ENCODE data around the gene PNMA6F.

The PNMA6F gene

DNA sequence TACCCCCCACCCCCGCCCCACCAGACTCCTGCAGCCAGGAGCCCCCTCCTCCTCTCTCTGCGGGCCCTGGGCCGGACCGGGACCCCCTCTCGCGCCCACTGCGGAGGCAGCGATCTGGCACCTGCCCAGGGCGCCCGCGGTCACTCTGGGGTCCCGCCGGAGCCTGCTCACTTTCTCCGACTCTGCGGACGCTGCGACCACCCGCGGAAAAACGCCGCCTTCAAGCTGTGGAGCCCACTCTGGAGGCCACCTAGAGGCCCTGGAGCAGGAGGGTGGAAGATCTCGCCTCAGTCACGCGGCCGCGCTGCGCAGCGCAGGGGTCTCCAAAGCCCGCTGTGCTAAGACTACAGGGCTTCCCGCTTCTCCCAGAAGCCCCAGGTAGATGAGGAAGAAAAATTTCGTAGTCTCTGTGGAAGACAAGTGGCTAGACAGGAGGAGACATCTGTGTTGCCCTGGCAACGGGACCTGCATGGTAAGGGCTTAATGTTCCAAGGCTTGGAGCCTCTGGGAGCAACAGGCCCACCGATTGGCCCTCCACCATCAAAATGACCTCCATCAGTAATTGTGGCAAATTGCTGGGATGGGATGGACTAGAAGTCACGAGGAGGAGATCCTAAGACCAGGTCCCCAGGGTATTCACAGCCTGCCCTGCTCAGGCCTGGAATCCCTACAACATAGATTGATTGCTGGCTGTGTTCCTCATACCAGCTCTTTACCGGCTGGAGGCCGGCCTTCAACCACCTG, at the start of gene PNMA6F:
TSS of gene PNMA6F (minus strand) at position 387 of the 744 bp plus-strand sequence. CDS start 1,093 bp downstream, outside the sequence.
- DNase-seq: no peak

DNA sequence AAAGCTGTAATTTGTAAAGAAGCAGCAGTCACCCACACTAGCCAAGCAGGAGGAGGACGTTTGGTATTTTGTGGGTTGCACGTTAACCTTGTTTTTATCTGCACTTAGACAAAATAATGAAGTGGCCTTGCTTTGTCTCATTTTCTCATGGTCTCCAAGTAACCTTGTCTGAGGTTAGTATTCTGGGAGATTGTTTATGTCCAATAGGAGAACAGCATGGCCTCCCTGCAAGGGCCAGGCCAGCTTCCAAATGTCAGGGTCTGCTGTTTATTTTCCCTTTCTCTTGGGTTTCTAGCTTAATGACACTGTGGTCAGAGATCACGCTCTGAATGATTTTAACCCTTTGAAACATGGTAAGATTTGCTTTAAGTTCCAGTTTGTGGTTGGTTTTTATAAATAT, 49.7 kb upstream of the PNMA6F start:
- no peak for DNase-seq

DNA sequence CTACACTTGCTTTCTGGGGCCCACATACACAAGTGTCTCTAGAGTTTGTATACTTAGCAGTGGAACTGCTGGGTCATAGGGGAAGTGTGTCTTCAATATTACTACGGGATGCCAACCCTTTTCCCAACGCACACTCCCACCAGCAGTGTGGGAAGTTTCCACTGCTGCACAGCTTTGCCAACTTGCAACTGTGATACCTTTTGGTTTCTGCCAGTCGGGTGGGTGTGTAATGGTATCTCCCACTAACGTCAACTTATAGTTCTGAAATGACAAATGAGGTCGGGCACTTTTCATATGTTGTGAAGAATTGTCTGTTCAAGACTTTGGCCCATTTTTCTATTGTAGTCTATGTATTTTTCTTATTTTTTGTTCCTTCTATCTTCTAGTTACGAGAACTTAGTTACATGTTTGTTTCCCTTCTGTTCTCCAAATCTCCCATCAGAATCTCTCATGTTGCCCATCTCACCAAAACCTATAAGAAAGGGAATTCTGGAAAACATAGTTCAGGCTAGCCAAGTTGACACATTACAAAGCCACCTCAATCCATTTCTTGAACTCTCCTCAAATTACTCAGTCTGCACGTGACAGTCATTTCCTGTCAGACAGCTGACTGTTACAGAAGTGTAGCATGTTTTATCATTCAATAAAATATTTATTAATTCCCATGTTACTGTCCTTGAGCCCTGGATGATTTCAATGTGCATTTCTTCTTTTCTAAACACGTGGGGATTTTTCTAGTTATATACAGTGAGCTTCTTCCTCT, 48.9 kb upstream of the PNMA6F start:
- DNase-seq: no peak

- DNase-seq: no peak
Measured at GRCh38 chrX:153366878-153367538, 45.4 kb upstream of the PNMA6F start.

- DNase-seq: no peak
Measured at GRCh38 chrX:153366119-153366518, 44.6 kb upstream of the PNMA6F start.

DNA sequence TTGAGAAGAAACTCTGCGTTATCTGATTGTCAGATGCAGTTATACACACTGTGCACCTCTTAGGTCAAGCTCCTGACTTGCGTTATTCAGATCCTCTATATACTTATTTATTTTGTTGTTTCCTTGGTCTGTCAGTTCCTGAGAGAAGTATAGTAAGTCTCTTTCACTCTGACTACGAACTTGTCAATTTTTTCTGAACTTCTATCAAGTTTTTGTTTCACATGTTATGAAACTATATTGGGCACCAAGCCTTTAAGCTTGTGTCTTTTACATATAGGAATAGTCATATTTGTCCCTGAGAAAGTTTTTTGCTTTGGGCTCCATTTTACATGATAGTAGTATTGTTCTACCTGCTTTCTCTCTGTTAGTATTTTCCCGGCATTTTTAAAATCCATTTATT, 44.1 kb upstream of the PNMA6F start:
- no peak for DNase-seq

DNA sequence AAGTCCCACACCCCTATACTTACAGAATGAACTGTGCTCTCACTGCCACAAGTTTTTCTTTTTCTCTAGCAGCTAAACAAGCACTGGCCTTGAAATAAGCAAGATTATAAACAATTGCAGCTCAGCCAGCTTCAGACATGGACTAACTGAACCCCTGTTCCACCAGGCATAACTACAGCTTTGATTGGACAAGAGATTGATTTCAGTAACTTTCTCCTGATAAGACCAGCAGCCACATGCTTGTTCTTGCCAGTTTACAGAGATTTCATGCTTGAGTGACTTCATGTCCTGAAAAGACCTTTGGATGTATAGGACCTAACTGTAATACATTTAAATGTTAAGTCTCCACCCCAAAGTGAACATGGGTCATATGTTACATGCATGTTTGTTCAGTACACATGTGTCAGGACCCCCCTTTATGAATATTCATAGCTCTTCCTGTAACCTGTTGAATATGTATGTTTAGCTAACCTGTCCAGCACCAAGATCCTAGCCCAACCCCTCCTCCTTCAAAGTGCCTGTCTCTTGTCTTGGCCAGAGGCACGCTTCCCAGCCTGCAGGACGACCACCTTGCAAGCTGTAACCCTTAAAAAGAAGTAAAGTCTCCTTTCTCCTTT, 40.3 kb upstream of the PNMA6F start:
- no peak for DNase-seq

DNA sequence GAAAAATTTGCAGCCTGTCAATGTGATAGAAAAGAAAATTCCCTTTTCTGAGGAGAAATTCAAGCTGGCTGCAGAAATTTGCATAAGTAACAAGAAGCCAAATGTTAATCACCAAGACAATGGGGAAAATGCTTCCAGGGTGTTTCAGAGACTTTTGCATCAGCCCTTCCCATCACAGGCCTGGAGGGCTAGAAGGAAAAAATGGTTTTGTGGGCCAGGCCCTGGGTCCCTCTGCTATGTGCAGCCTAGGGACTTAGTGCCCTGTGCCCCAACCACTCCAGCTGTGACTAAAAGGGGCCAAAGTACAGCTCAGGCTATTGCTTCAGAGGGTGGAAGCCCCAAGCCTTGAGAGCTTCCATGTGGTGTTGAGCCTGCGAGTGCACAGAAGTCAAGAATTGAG, 36.3 kb upstream of the PNMA6F start:
- no peak for DNase-seq

DNA sequence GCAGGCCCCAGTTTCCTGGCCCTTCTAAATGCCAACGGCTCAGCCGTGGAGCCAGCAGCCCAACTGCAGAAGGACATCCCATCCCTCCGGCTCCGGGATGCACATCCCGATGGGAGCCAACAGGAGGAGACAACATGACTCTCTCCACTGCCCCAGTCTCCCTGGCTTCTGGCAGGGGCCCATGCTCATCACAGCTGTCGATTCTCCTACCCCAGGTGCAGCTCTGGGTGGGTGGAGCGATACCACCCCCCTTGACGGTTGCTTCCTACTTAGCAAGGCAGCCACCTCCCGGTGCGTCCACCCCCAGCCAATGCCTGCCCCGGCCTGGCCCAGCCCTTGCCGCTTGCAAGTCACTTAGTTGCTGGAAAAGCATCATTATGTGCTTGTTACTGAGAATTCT, 31.8 kb upstream of the PNMA6F start:
- DNase-seq: no peak

DNA sequence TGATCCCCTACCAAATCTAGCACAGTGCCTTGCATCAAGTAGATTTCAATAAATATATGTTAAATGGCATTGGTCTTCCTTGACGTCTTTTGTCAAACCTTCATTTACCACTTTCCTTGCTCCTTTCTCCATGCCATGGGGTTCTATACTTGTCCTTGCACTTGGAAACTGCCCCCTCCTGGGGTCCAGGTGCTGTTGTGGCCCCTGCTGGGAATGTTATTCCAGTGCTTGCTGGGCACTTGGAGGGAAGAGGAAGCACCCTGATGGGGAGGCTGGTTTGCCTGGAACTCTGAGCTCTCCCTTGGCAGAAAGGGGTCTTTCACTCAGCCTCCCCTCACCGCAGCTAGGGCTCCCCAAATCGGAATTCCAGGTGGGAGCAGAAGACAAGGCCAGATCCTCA, 31.3 kb upstream of the PNMA6F start:
- DNase-seq: no peak

GRCh38 chrX:153351981-153352380, 30.4 kb upstream of the PNMA6F start:
- no peak for DNase-seq

- no peak for DNase-seq
Measured at GRCh38 chrX:153349952-153350351, 28.4 kb upstream of the PNMA6F start.

- DNase-seq: no peak
Measured at GRCh38 chrX:153348421-153348820, 26.9 kb upstream of the PNMA6F start.

DNA sequence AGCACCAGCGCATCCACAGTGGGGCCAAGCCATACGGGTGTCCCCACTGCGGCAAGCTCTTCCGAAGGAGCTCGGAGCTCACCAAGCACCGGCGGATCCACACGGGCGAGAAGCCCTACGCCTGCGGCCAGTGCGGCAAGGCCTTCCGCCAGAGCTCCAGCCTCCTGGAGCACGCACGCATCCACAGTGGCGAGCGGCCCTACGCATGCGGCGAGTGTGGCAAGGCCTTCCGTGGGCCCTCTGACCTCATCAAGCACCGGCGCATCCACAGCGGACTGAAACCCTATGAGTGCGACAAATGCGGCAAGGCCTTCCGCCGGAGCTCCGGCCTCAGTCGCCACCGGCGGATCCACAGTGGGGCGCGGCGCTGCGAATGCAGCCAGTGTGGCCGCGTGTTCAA, 26.0 kb upstream of the PNMA6F start:
- no peak for DNase-seq

GRCh38 chrX:153343674-153344073, 22.1 kb upstream of the PNMA6F start:
- no peak for DNase-seq

DNA sequence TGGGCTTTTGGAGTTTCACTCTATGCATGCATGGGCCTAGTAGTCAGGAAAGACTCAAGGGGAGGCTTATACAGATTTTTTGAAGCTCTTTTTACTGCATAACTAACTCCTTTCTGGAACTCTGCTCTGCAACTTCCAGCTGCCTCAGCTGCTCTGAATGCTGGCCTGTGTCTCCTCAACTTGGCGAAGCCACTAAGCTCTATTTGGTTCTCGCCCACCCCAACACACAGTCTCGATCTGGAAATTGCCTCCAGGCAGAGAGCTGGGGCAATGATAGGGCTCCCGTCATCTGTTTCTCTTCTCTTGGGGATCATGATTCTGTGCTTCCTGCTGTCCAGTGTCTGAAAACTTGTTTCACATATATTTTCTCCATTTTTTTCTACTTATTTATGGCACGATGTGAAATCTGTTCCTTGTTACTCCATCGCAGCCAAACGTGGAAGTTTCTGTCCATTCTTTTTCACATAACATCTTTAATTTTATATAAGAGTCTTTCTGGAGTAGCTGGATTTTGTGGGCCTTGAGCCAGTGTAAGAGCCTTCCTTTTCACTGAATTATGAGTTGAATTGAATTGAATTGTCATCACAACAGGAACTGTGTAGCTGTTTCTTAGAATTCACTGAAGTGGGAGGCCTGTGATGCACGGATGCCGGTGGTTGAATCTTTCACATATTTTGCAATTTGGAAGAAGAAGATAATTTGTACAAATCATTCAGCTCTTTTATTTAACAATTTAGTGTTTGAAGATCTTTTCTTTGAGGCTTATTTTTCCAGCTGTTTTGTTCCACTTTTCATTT, 21.4 kb upstream of the PNMA6F start:
- DNase-seq: no peak

DNA sequence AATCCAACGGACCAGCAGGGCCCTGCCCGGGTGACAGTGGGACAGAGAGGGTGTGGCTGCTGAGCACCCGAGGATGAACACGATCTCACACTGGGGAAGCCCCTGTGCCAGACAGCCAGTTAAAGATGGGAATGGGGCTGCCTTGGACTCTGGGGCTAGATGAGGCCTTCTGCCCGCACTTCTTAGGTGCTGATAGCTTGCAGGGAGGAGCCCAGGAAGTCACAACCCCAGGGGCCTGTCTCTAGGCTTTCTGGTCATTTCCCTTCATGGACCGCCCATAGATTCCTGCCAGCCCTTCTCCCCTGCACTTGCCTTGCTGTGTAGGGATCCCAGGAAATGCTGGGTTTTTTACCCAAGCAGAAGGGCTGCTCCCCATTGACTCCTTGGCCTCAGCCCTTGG, 18.5 kb upstream of the PNMA6F start:
- DNase-seq: no peak

GRCh38 chrX:153339662-153340061, 18.1 kb upstream of the PNMA6F start:
- DNase-seq: no peak

DNA sequence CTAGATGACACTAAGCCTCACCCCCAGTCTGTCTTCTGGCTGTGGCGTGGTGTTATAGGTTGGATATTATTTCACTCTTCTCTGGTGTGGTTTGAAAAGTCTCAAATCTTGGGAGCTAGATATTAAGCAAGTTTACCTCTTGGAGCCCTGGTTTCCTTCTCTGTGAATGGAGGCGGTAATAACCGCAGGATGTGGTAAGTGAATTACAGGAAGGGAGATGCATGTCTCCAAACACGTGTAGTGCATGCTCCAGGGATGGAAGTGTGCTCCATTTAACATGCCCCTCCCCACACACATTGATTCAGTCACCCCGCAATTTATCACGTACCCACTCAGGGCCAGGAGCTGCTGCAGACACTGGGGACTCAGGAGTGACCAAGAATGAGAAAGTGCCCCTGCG, 17.3 kb upstream of the PNMA6F start:
- no peak for DNase-seq

DNA sequence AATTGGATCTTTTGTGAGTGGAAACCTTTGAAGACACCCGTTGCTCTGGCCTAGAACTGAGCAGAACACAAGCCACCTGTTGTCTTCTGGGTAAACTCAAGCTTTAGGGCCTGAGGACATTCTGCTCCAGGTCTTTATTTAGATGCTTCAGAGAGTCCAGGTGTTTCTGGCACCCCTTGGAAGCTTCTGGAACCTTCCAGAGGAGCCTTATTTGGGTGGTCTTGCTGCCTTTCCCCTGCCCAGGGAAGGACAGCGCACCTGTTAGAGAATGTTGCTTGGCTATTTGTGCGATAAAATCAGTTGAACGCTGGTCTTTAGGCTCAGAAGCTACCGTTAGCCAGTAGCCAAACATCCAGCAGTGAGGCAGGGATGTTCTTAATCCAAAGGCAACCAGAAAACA, 15.4 kb upstream of the PNMA6F start:
- no peak for DNase-seq

GRCh38 chrX:153336121-153336894, 14.7 kb upstream of the PNMA6F start:
- no peak for DNase-seq

Measured in fibroblast of skin of right quadriceps (primary cell).